ENCODE results near the gene IPO4. TPM values are rescaled to one million over a fixed set of nuclear protein-coding genes. Genes with fewer than 3 reads are reported as not detected.
A peak's percentile ranks its signal among the peaks of the same experiment; 100 is the strongest.

The IPO4 gene
- total and polyA plus RNA-seq, 4 donors: 9.2 to 28.2 (median 21.1) TPM

DNA sequence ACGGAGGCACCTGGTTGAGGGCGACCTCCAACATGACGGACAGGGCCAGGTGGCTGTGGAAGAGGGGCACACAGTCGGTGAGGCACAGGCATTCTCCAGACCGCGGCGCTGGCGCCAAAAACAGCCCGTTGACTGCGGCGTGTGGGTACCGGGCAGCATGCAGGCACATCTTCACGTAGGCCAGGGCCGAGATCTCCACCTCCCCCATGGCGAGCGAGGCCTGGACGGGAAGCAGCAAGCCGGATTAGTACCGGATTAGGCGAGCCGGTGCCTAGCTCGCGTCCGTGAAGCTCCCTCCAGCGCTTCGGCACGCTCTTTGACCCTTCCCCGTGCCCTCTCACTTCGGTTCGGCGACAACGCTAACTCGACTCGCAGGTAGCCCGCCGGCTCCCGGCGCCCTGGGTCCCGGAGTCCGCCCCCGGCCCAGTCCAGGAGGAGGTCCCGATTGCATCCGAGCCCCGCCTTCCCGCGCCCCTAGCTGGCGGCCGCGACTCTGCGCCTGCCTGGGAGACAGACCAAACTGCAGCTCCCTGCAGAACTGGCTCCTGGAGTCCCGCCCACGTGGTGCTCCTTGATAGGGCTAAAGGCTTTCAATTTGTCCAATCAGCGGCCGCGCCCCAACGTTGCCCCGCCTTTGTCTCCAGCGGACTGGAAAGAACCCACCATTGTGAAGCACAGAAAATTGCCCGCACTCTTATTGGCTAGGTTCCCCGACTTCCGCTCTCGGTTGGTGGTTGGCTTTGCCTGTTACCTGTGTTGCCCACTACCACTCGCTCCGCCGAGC, 47.3 kb downstream of the IPO4 start, which contains the start of gene EMC9:
Gene EMC9 (minus strand): TSS at position 495 of the 784 bp plus-strand sequence. CDS start 287 bp downstream, at position 208.
- Histone ChIP-seq H3K9me3 (ENCODE audit: control insufficient read depth, insufficient read depth, low read length) (no peaks in the 10 kb centered on the region), H3K4me1 (ENCODE audit: control insufficient read depth, insufficient read depth, low read length) (peaks cover 56% of the 10 kb centered on the region), H3K27me3 (ENCODE audit: control insufficient read depth, insufficient read depth, low read length) (no peaks in the 10 kb centered on the region), H3K4me3 (ENCODE audit: low read depth, low read length) (peak within 1 kb of the TSS; percentile 95), H3K27ac (ENCODE audit: low read depth, low read length) (peak within 1 kb of the TSS; percentile 97), H3K36me3 (ENCODE audit: control insufficient read depth, insufficient read depth, low read length) (peaks cover 31% of the 10 kb centered on the region)
- 0% methylated on average over 65 of the region's 65 CpGs for WGBS (ENCODE audit: insufficient coverage)
- peak; percentile 98 to 100 (median 100) for DNase-seq (ENCODE audit: low read depth in 4 of 6, low spot score in 6 of 6)

DNA sequence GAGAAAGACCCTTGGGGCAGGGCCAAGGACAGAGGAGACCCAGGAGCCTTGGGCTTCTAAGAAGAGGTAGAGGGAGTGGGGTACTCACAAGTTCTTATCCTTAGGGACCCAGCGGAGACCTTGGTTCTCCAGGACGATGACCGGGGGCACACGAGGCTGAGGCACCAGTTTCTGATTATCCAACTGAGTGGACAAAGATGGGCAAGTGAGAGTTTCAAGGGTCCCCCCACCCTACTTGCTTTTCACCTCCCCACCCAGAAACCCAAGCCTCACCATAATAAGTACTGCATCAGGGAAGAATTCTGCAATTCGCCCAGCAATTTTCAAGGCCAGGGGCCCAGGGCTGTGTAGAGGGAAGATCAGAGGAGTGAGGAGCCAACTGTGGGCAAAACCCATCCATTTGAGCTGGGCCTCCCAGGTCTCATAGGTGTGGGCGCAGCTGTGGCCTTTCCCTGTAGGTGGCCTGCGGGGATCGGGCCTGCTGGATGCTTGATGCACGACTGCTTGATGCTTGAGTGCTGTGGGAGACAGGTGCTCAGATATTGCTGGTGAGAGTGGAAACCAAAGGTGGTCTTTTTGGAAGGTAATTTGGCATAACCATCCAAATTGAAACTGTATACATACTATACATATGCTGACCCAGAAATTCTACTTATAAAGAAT, 49.2 kb downstream of the IPO4 start:
- Histone ChIP-seq H3K4me1 (ENCODE audit: control insufficient read depth, insufficient read depth, low read length) (peaks cover 56% of the 10 kb centered on the region), H3K27ac (ENCODE audit: low read depth, low read length) (no peak overlapping the region), H3K36me3 (ENCODE audit: control insufficient read depth, insufficient read depth, low read length) (peaks cover 31% of the 10 kb centered on the region), H3K4me3 (ENCODE audit: low read depth, low read length) (peak overlapping the region; percentile 6), H3K27me3 (ENCODE audit: control insufficient read depth, insufficient read depth, low read length) (no peaks in the 10 kb centered on the region), H3K9me3 (ENCODE audit: control insufficient read depth, insufficient read depth, low read length) (no peaks in the 10 kb centered on the region)
- 85% methylated on average over 7 of the region's 9 CpGs for WGBS (ENCODE audit: insufficient coverage)
- DNase-seq (ENCODE audit: low read depth in 4 of 6, low spot score in 6 of 6): no peak

DNA sequence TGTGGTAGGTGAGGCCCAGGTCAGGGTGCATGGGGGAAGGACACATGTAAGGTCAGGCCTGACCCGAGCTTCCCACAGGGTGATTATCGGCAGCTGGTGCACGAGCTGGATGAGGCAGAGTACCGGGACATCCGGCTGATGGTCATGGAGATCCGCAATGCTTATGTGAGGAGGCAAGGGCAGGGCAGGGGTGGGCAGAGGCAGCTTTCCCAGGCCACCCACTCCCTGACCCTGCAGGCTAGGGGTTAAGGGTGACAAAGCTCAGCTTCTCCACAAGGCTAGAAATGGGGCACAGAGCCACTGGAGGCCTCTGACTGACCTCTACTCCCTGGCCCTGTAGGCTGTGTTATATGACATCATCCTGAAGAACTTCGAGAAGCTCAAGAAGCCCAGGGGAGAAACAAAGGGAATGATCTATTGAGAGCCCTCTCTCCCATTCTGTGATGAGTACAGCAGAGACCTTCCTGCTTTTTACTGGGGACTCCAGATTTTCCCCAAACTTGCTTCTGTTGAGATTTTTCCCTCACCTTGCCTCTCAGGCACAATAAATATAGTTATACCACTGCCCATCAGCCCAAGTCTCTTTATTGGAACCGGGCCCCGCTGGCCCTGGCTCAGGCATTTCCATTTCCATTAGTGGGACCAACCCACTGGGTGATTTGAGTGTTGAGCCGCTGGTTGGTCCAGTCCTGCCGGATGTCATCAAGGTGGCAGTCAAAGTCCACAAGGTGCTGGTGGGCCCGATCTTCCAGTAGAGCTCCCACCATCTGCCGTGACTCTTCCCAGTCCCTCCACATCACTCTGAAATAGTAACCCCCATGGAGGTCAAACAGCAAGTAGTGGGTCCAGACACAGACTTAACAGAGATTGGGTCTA, 50.0 kb downstream of the IPO4 start:
- H3K36me3 ChIP-seq (ENCODE audit: control insufficient read depth, insufficient read depth, low read length): peaks cover 27% of the 10 kb centered on the region
- no peak for DNase-seq (ENCODE audit: low read depth in 4 of 6, low spot score in 6 of 6)
- H3K27me3 ChIP-seq (ENCODE audit: control insufficient read depth, insufficient read depth, low read length): no peaks in the 10 kb centered on the region
- H3K4me1 ChIP-seq (ENCODE audit: control insufficient read depth, insufficient read depth, low read length): peaks cover 56% of the 10 kb centered on the region
- WGBS (ENCODE audit: insufficient coverage): 90% methylated on average over 13 of the region's 13 CpGs
- H3K9me3 ChIP-seq (ENCODE audit: control insufficient read depth, insufficient read depth, low read length): no peaks in the 10 kb centered on the region
- H3K4me3 ChIP-seq (ENCODE audit: low read depth, low read length): no peak overlapping the region
- no peak overlapping the region for H3K27ac ChIP-seq (ENCODE audit: low read depth, low read length)

DNA sequence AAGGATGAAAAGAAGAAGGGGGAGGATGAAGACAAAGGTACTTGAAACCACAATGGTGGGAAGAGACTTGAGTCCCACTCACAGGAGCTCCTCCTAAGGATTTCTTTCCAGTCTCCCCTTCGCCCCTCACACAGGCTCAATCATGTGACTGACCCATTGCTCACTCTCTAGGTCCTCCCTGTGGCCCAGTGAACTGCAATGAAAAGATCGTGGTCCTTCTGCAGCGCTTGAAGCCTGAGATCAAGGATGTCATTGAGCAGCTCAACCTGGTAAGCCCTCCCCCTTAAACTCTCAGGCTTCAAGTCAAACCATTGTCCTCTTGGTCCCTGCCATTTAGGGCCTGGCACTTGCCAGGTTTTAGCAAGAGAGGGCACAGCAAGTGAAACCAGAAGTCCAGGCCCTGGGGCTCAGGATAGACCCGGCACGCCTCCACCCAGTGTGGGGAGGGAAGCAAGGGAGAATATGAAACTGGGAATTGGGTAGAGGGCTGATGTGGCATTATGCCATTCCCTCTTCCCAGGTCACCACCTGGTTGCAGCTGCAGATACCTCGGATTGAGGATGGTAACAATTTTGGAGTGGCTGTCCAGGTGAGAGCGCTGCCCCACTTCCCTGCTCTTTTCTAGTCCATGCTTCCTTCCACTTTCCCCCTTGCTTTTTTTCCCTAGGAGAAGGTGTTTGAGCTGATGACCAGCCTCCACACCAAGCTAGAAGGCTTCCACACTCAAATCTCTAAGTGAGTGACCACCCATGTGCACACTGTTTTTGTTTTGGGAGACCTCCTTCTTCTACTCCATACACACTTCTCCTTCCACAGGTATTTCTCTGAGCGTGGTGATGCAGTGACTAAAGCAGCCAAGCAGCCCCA, 50.9 kb downstream of the IPO4 start:
- Histone ChIP-seq H3K36me3 (ENCODE audit: control insufficient read depth, insufficient read depth, low read length) (peaks cover 27% of the 10 kb centered on the region), H3K9me3 (ENCODE audit: control insufficient read depth, insufficient read depth, low read length) (no peaks in the 10 kb centered on the region), H3K4me3 (ENCODE audit: low read depth, low read length) (peak overlapping the region; percentile 9), H3K4me1 (ENCODE audit: control insufficient read depth, insufficient read depth, low read length) (peaks cover 56% of the 10 kb centered on the region), H3K27ac (ENCODE audit: low read depth, low read length) (no peak overlapping the region), H3K27me3 (ENCODE audit: control insufficient read depth, insufficient read depth, low read length) (no peaks in the 10 kb centered on the region)
- DNase-seq (ENCODE audit: low read depth in 4 of 6, low spot score in 6 of 6): no peak
- WGBS (ENCODE audit: insufficient coverage): 92% methylated on average over 6 of the region's 8 CpGs

DNA sequence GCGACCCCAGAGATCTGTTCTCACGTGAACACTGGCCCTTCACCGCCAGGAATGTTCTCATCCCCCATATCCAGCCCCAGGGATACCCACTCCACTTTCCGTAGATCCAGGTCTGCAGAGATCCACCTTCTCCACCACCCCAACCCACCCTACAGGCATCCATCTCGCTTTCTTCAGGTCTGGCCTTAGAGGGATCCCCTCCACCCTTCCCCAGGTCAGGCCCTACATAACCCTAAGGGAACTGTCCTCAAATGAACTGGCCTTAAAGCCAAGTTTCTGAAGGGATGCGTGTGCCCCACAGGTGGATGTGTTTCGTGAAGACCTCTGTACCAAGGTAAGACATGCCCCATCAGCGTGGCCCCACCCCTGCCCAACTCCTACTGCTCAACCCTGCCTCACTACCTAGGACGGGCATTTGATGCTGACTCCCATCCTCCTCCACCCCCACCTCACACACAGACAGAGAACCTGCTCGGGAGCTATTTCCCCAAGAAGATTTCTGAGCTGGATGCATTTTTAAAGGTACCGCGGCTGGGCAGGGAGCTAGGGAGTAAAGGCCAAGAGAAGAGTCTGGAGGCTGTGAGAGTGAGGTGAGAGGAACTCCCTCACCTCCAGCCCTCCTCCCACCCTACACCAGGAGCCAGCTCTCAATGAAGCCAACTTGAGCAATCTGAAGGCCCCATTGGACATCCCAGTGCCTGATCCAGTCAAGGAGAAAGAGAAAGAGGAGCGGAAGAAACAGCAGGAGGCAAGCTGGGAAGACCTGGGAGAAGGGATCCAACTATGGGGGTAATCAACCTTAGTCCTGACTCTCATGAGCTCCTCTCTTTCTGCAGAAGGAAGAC, 51.7 kb downstream of the IPO4 start:
- no peak for DNase-seq (ENCODE audit: low read depth in 4 of 6, low spot score in 6 of 6)
- WGBS (ENCODE audit: insufficient coverage): 47% methylated on average over 9 of the region's 13 CpGs
- Histone ChIP-seq H3K27ac (ENCODE audit: low read depth, low read length) (peak overlapping the region; percentile 25), H3K9me3 (ENCODE audit: control insufficient read depth, insufficient read depth, low read length) (no peaks in the 10 kb centered on the region), H3K36me3 (ENCODE audit: control insufficient read depth, insufficient read depth, low read length) (peaks cover 34% of the 10 kb centered on the region), H3K4me1 (ENCODE audit: control insufficient read depth, insufficient read depth, low read length) (peaks cover 51% of the 10 kb centered on the region), H3K4me3 (ENCODE audit: low read depth, low read length) (peak overlapping the region; percentile 80), H3K27me3 (ENCODE audit: control insufficient read depth, insufficient read depth, low read length) (no peaks in the 10 kb centered on the region)

DNA sequence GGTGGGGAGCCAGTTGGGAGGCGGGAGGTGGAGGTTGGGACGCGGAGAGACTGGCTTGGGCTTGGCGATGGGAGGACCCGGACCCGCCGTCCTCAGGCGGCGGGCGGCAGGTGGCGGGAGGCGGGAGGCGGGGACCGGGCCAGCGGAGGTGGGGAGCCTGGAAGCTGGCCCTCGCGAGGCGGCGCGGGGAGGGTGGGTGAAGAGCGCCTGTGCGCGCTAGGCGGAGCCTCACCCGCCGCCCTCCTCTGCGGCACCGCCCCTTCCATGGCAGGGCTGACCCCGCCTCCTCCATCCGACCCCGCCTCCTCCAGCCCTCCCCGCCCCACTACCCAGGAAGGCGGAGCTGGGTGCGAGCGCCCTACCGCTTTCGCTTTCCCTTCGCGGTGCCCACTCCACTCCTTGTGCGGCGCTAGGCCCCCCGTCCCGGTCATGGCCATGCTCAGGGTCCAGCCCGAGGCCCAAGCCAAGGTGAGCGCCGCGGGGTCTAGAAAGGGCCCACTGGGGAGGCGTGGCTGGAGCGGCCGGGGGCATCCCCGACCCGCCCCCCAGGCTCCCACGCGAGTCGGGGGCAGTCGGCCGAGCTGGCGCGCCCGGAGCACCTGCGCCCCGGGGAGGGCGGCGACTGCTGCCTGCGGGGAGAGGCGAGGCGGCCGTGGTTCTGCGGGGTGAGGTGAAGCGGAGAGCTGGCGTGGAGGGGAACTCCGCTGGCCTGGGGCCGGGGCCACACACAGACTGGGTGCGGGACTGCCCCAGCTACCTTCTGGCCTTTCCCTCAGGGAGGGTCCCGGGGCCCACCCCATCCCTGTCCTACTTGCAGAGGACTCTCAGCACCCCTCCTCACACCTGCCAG, 52.6 kb downstream of the IPO4 start, which contains the start of gene PSME1:
Gene PSME1 (plus strand): TSS at position 361 of the 850 bp plus-strand sequence. CDS start 69 bp downstream, at position 430.
- DNase-seq (ENCODE audit: low read depth in 4 of 6, low spot score in 6 of 6): peak; percentile 58 to 96 (median 81)
- Histone ChIP-seq H3K27ac (ENCODE audit: low read depth, low read length) (peak within 1 kb of the TSS; percentile 27), H3K36me3 (ENCODE audit: control insufficient read depth, insufficient read depth, low read length) (peaks cover 39% of the 10 kb centered on the region), H3K9me3 (ENCODE audit: control insufficient read depth, insufficient read depth, low read length) (no peaks in the 10 kb centered on the region), H3K4me1 (ENCODE audit: control insufficient read depth, insufficient read depth, low read length) (peaks cover 49% of the 10 kb centered on the region), H3K27me3 (ENCODE audit: control insufficient read depth, insufficient read depth, low read length) (no peaks in the 10 kb centered on the region), H3K4me3 (ENCODE audit: low read depth, low read length) (peak within 1 kb of the TSS; percentile 80)
- WGBS (ENCODE audit: insufficient coverage): under 1% methylated on average over 72 of the region's 75 CpGs

DNA sequence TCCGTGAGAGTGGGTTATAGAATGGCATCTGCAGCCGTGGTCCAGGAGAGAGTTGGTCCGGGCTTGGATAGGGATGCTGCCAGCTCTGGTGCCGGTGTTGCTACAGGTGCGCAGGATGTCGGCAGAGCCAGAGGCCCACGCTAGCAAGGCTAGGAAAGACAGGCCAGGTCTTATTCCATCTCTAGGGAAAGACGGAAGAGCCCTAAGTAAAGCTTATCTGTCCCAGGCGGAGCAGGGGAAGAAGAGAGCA, 53.1 kb downstream of the IPO4 start:
- Histone ChIP-seq H3K4me1 (ENCODE audit: control insufficient read depth, insufficient read depth, low read length) (peaks cover 44% of the 10 kb centered on the region), H3K27me3 (ENCODE audit: control insufficient read depth, insufficient read depth, low read length) (no peaks in the 10 kb centered on the region), H3K4me3 (ENCODE audit: low read depth, low read length) (peak overlapping the region; percentile 80), H3K9me3 (ENCODE audit: control insufficient read depth, insufficient read depth, low read length) (no peaks in the 10 kb centered on the region), H3K27ac (ENCODE audit: low read depth, low read length) (peak overlapping the region; percentile 22), H3K36me3 (ENCODE audit: control insufficient read depth, insufficient read depth, low read length) (peaks cover 39% of the 10 kb centered on the region)
- 4% methylated on average over 9 of the region's 9 CpGs for WGBS (ENCODE audit: insufficient coverage)
- DNase-seq (ENCODE audit: low read depth in 4 of 6, low spot score in 6 of 6): no peak

- H3K36me3 ChIP-seq (ENCODE audit: control insufficient read depth, insufficient read depth, low read length): peaks cover 29% of the 10 kb centered on the region
- no peak for DNase-seq (ENCODE audit: low read depth in 4 of 6, low spot score in 6 of 6)
- H3K9me3 ChIP-seq (ENCODE audit: control insufficient read depth, insufficient read depth, low read length): no peaks in the 10 kb centered on the region
- H3K27me3 ChIP-seq (ENCODE audit: control insufficient read depth, insufficient read depth, low read length): no peaks in the 10 kb centered on the region
- H3K4me3 ChIP-seq (ENCODE audit: low read depth, low read length): no peak overlapping the region
- WGBS (ENCODE audit: insufficient coverage): no CpG with 5 or more reads among the region's 1 CpG
- H3K4me1 ChIP-seq (ENCODE audit: control insufficient read depth, insufficient read depth, low read length): peaks cover 29% of the 10 kb centered on the region
- H3K27ac ChIP-seq (ENCODE audit: low read depth, low read length): no peak overlapping the region
These were observed 54.9 kb downstream of the IPO4 start for GRCh38 chr14:24133735-24134134.

All from spinal cord (tissue), 10 donors.